ENCODE measurements around the gene FOXO3. TPM values are rescaled to one million over a fixed set of nuclear protein-coding genes. Genes with fewer than 3 reads are reported as not detected.

Gene FOXO3
- total RNA-seq, 2 experiments from 2014 or later, result 3.1 to 3.6 TPM

DNA sequence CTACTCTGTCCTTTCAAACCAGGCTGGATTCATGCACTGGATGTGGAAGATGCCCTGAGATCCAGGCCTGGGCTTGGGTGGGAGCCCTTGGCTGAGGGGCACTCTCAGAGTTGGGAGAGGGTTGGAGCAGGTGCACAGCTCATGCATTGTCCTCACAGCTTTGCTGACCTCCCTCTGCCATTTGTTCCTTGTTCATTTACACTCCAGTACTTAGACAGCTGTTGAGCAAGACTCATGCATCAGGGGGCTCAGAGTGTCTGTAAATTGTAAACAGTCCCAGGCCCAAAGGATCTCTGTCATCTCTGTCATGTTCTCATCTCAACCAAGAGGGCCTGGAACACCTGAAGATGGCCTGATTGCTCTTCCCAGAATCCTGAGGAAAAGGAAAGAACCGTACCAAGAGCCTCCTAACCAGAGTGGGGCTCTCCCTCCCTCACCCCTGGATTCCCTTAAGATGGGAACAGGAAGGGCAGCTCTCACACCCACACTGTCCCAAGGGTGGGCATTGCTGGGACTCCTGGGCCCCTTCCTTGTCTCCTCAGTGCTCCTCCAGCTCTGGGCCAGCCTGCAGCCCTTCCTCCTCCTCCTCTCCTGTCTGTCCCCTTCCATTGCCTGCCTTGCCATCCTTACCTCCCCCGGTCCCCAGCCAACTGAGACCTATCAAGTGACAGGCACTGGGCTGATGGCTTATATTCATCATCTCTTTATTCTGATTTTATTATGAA is 132.9 kb downstream of the FOXO3 start:
- no peaks in the 10 kb centered on the region for H3K27me3 Mint-ChIP-seq (ENCODE audit: low read depth)
- H3K27ac Mint-ChIP-seq, result no peak overlapping the region
- no peaks in the 10 kb centered on the region for H3K9me3 Mint-ChIP-seq
- CTCF ChIA-PET, result no interaction called here
- intact Hi-C loops (cut with micrococcal nuclease), result no loop called here
- no peaks in the 10 kb centered on the region for H3K4me1 Mint-ChIP-seq (ENCODE audit: low read depth)
- DNase-seq, result no peak
- H3K4me3 Mint-ChIP-seq, result no peak overlapping the region
- H3K36me3 Mint-ChIP-seq (ENCODE audit: low read depth), result no peaks in the 10 kb centered on the region

DNA sequence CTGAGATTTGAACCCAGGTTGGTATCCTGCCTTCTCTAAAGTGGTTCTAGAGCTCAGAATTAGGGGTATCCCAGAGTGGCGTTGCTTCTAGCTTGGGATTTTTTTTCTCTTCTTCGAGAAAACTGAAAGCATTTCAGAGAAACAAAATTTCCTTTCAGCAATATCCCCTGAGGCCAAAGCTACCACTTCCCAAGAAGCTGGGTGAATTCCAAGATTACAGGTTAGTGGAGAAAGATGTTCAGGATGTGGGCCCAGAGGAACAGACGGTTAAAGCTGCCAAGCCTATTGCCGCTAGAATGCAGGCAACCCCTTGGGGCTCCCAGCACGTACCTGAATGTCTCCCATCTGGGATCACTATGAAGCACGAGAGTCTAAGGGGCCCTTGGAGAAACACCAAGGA is 134.1 kb downstream of the FOXO3 start:
- no peaks in the 10 kb centered on the region for H3K4me1 Mint-ChIP-seq (ENCODE audit: low read depth)
- CTCF ChIA-PET, result no interaction called here
- H3K4me3 Mint-ChIP-seq, result no peak overlapping the region
- intact Hi-C loops (cut with micrococcal nuclease), result no loop called here
- DNase-seq, result no peak
- no peak overlapping the region for H3K27ac Mint-ChIP-seq
- H3K27me3 Mint-ChIP-seq (ENCODE audit: low read depth), result no peaks in the 10 kb centered on the region
- no peaks in the 10 kb centered on the region for H3K36me3 Mint-ChIP-seq (ENCODE audit: low read depth)
- no peaks in the 10 kb centered on the region for H3K9me3 Mint-ChIP-seq

DNA sequence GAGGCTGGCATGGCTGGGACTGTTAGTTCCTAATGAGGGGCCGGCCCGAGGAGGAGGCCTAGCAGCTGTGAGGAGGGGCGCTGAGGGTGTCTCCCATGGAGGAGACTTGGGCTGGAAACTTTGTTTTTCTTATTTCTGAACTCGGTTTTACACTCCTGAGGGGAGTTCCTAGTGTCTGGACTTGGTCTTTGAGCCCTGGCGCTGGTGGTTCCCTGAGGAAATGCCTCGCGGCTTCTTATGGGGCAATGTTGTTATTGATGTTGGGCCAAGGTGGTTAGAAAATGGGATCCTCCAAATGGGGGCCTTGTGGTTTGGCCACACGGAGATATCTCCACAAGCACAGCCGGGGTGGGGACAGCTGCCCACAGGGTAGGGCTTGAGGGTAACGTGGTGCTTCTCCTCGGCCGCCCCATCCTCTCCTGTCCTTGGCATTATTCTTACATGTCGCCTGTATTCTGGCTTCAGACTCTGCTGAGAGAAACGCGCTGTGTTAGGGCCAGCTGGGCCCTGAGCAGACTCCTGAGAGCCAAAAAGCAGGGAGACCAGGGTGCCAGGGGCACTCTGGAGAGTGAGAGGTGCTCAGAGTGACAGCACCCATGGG is 136.9 kb downstream of the FOXO3 start:
- intact Hi-C loops (cut with micrococcal nuclease), result no loop called here
- Mint-ChIP-seq H3K27ac (no peak overlapping the region), H3K27me3 (ENCODE audit: low read depth) (no peaks in the 10 kb centered on the region), H3K4me1 (ENCODE audit: low read depth) (no peaks in the 10 kb centered on the region), H3K9me3 (peaks cover 14% of the 10 kb centered on the region), H3K36me3 (ENCODE audit: low read depth) (no peaks in the 10 kb centered on the region), H3K4me3 (no peak overlapping the region)
- CTCF ChIA-PET, result no interaction called here
- DNase-seq, result no peak

DNA sequence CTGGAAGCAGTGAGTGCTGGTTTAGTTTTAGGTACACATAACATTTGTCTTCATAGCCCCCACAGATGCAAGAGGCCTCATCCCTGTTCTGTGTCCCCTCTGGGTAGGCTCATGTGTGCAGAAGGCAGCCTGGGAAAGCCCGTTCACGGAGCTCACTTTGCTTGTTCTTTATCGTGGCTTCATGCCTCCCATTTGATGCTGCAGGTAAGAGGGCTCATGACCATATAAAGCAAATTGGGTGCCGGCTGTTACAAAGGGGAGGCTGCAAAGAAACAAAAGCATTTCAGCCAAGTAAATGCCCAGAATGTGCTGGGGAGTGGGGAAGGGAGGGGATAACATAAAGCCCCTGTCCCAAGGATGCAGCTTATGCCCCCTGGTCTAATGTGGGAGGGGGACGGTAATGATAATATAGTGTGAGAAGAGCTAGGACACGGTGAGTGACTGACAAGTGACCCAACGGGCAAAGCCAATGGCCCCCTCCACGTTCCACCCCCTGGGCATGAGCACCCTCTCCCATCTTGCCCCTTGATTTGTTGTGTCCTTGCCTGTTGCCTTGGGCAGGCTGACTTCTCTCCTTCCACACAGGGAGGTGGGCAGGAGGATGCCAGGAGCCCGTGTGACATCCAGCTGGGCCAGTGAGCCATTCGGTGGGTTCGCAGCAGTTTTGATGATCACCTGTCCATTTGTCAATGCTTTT is 138.0 kb downstream of the FOXO3 start:
- H3K4me3 Mint-ChIP-seq, result no peak overlapping the region

DNA sequence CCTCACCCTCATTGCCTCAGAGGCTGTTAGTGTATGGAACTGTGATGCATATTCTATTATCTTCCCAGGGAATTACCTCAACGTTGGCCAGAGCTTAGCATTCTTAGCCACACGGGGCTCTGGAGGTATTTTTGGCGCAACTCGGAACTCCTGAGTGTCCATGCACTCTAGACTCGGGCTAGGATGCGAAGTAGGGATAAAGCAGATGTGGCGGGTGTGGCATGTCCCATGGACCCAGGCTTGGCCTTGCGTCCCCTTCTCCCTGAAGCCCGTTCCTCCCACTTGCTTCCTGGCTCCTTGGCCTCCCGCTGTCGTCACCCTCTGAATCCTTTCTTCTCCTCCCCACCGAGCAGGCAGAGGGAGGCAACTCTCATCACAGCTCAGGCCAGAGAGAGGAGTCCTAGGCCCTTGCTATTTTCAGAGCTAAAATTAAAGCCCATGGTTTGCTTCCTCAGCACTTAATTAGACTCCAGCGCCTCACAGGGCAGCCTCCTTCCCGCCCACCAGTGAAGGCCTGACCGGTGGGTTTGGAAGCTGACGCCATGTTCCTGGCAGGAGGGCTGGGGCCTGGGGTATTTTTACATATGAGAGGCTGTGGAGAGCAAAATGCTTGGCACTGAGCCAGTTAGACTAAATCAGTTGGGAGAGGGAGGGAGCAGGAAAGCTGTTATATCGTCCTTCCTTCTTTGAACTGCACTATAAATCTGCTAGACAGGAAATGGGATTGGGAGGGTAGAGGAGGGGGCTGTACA is 138.7 kb downstream of the FOXO3 start:
- CTCF ChIA-PET, result no interaction called here
- Mint-ChIP-seq H3K9me3 (peaks cover 19% of the 10 kb centered on the region), H3K4me1 (ENCODE audit: low read depth) (no peaks in the 10 kb centered on the region), H3K4me3 (no peak overlapping the region), H3K36me3 (ENCODE audit: low read depth) (no peaks in the 10 kb centered on the region), H3K27ac (no peak overlapping the region), H3K27me3 (ENCODE audit: low read depth) (no peaks in the 10 kb centered on the region)
- intact Hi-C loops (cut with micrococcal nuclease), result no loop called here
- DNase-seq, result no peak

More for the DNA sequence above, 138.0 kb downstream of the FOXO3 start:
- intact Hi-C loops (cut with micrococcal nuclease), result no loop called here
- Mint-ChIP-seq H3K36me3 (ENCODE audit: low read depth) (no peaks in the 10 kb centered on the region), H3K4me1 (ENCODE audit: low read depth) (no peaks in the 10 kb centered on the region), H3K27ac (no peak overlapping the region), H3K9me3 (peaks cover 19% of the 10 kb centered on the region), H3K27me3 (ENCODE audit: low read depth) (no peaks in the 10 kb centered on the region)
- CTCF ChIA-PET, result interaction anchor here (0.7 kb wide), 1 partner anchor 650 kb away, joined by 3 read pairs; no protein-coding TSS in a partner anchor
- no peak for DNase-seq

DNA sequence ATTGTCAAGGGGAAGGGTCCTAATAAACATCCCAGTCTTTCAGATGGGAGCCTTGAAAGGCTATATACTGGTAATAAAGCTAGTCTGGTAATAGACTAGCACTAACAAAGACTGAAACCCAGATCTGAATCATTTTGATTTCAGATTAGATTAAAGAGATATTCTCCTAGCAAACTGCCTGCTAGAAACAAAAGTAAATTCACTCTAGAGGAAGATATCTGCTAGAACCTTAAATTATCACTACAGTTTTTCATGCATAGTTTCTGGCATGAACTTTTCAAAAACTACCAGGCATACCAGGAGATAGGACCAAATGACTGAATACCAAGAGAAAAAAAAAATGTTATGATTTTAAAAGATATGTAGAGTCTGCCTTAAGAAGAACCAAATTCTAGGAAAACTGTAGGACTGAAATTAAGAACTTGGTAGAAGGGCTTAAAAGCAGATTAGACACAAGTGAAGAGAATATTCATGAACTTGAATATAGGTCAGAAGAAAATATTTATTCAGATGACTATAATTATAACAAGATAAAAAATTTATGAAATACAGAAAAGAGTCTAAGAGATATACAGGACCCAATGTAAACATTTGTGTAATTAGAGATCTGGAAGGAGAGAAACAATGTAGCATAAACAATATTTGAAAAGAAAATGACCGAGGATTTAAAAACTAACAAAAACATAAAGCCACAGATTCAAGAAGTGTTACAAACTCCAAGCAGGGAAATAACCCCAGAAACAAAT is 141.6 kb downstream of the FOXO3 start:
- intact Hi-C loops (cut with micrococcal nuclease), result no loop called here
- no peak for DNase-seq
- Mint-ChIP-seq H3K9me3 (peaks cover 19% of the 10 kb centered on the region), H3K27me3 (ENCODE audit: low read depth) (no peaks in the 10 kb centered on the region), H3K4me3 (no peak overlapping the region), H3K36me3 (ENCODE audit: low read depth) (no peaks in the 10 kb centered on the region), H3K4me1 (ENCODE audit: low read depth) (no peaks in the 10 kb centered on the region), H3K27ac (no peak overlapping the region)
- CTCF ChIA-PET, result interaction anchor here (0.6 to 1.6 kb wide), 3 partner anchors 13 to 275 kb away, joined by 3 to 4 read pairs (median 4); no protein-coding TSS in a partner anchor

DNA sequence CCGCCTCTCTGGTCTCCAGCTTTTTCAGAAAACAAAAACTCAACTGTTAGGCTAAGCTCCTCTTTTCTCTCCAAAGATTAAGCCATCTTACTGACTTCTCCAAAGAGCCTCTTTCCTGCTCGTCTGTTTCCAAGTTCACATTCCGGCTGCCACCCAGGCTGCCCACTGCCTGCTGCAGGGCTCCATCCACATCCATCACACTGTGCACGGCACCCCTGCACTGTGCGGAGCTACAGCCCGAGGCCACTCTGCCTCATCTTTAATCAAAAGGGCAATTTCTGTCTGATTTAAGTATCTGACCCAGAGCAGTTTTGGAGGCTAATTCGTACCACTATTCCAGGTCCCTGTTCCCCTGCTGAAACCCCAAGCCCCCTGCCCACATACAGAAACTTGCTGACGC is 145.9 kb downstream of the FOXO3 start:
- no peak for DNase-seq

DNA sequence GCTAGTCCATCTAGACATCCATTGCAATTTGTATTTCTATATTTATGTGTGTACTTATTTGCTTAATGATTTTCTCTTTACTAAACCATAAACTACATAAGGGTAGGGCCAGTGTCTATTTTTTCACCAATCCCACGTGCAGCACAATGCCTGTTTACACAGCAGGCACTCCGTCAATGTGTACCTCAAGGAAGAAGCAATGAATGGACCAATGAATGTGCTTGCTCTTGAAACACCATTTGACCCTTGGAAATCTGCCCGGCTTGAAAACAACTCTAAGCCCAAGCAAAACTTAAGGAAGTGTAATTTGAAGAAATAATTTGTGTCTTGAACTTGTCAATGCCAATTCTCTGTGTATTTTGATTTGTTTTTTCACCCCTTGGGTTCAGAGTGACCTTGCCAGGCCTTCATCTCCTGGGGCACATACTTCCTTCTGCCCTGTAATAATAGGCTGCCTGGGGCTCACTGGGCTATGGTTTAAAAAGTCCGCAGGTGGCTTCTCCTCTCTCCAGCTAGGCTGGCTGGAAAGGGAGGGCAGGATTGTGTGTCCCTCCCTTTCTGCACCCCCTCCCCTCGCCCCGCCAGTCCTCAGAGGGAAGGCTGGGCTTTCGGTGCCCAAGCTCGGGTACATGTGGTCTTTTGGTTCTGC is 146.7 kb downstream of the FOXO3 start:
- peaks cover 9% of the 10 kb centered on the region for H3K9me3 Mint-ChIP-seq
- H3K36me3 Mint-ChIP-seq (ENCODE audit: low read depth), result no peaks in the 10 kb centered on the region
- CTCF ChIA-PET, result interaction anchor here (1.0 kb wide), 1 partner anchor 166 kb away, joined by 3 read pairs; no protein-coding TSS in a partner anchor
- H3K27ac Mint-ChIP-seq, result no peak overlapping the region
- intact Hi-C loops (cut with micrococcal nuclease), result no loop called here
- no peaks in the 10 kb centered on the region for H3K27me3 Mint-ChIP-seq (ENCODE audit: low read depth)
- DNase-seq, result no peak
- no peak overlapping the region for H3K4me3 Mint-ChIP-seq
- H3K4me1 Mint-ChIP-seq (ENCODE audit: low read depth), result no peaks in the 10 kb centered on the region

More for the DNA sequence above, 145.9 kb downstream of the FOXO3 start:
- H3K9me3 Mint-ChIP-seq, result peaks cover 12% of the 10 kb centered on the region
- H3K27me3 Mint-ChIP-seq (ENCODE audit: low read depth), result no peaks in the 10 kb centered on the region
- no peak overlapping the region for H3K4me3 Mint-ChIP-seq
- no peaks in the 10 kb centered on the region for H3K4me1 Mint-ChIP-seq (ENCODE audit: low read depth)
- CTCF ChIA-PET, result no interaction called here
- H3K36me3 Mint-ChIP-seq (ENCODE audit: low read depth), result no peaks in the 10 kb centered on the region
- intact Hi-C loops (cut with micrococcal nuclease), result no loop called here
- H3K27ac Mint-ChIP-seq, result no peak overlapping the region

DNA sequence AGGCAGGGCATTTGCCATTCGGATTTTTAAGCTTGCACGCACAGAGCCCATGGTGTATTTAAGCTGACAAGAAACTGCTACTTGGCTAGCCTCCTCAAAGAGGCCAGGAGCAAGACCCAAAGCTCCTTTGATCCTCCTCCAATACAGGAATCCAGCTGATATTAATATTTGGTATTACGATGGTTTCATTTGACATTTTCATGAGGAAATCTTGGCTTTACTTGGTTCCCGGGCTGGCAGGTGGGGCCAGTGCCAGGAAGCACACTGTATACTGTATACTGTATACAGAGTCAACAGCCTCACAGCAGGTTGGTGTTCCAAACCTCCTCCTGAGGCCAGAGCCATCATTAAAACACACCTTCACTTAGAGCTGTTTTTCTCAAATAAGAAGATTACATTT is 149.3 kb downstream of the FOXO3 start:
- Mint-ChIP-seq H3K4me3 (no peak overlapping the region), H3K27ac (no peak overlapping the region), H3K4me1 (ENCODE audit: low read depth) (peaks cover 18% of the 10 kb centered on the region), H3K27me3 (ENCODE audit: low read depth) (no peaks in the 10 kb centered on the region), H3K9me3 (peaks cover 2% of the 10 kb centered on the region), H3K36me3 (ENCODE audit: low read depth) (no peaks in the 10 kb centered on the region)
- intact Hi-C loops (cut with micrococcal nuclease), result no loop called here
- CTCF ChIA-PET, result no interaction called here
- no peak for DNase-seq

DNA sequence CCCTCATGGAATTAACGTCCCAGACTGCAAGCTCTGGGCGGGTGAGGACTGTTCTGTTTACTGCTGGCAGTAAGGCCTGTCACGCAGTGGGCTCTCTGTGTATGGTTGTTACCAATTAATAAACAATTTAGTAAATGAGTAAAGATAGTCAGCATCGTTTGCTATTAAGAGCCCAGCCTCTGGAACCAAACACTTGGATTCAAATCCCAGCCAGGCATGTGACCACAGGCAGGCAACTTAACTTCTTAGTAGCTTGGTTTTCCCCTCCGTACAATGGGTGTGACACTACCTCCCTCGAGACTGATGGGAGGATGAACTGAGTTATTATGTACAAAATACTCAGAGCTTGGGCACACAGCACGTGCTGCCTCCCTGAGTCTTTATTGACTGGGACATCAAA is 149.8 kb downstream of the FOXO3 start:
- intact Hi-C loops (cut with micrococcal nuclease), result no loop called here
- H3K4me3 Mint-ChIP-seq, result no peak overlapping the region
- H3K4me1 Mint-ChIP-seq (ENCODE audit: low read depth), result peaks cover 22% of the 10 kb centered on the region
- no peak for DNase-seq
- H3K27me3 Mint-ChIP-seq (ENCODE audit: low read depth), result no peaks in the 10 kb centered on the region
- H3K9me3 Mint-ChIP-seq, result peaks cover 2% of the 10 kb centered on the region
- no peak overlapping the region for H3K27ac Mint-ChIP-seq
- no peaks in the 10 kb centered on the region for H3K36me3 Mint-ChIP-seq (ENCODE audit: low read depth)
- CTCF ChIA-PET, result no interaction called here

DNA sequence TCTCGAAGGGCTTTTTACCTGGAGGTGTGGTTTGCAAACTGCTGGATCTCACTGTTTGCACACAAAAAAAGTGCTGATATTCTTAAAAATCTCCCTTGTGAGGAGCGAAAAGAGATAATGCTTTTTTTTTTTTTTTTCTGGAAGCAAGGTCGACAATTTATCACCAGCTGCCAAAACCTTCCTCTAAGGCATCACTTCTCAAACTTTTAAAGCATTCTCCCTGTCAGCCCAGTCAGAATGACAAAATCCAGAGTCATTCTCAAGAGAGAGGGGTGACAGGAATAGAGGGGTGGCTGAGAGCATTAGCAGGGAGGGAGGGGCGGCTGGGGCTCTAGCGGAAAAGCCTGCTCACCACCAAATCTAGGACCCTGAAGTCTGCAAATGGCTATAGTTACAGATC is 150.4 kb downstream of the FOXO3 start:
- intact Hi-C loops (cut with micrococcal nuclease), result no loop called here
- Mint-ChIP-seq H3K4me3 (no peak overlapping the region), H3K36me3 (ENCODE audit: low read depth) (no peaks in the 10 kb centered on the region), H3K4me1 (ENCODE audit: low read depth) (peaks cover 22% of the 10 kb centered on the region), H3K27me3 (ENCODE audit: low read depth) (no peaks in the 10 kb centered on the region), H3K9me3 (peaks cover 2% of the 10 kb centered on the region), H3K27ac (no peak overlapping the region)
- DNase-seq, result no peak
- CTCF ChIA-PET, result no interaction called here
